Ovary (tissue), 9 donors: ENCODE data around the gene ANTXRL. TPM values are rescaled to one million over a fixed set of nuclear protein-coding genes. Genes with fewer than 3 reads are reported as not detected.
A peak's percentile ranks its signal among the peaks of the same experiment; 100 is the strongest.

ENCODE experiments used
- DNase-seq, 5 donors: peaks; one replicate each; pipeline ENCODE4 v3.0.0-alpha.2; 2019 to 2020
- H3K27ac ChIP-seq, 2 donors: fragments of 200-600 bp; one replicate each; pipeline versions ENCODE4 v1.5.1 to v1.8.0; 2019 to 2022
- H3K27me3 ChIP-seq: fragments of 200-600 bp; one replicate; pipeline ENCODE4 v1.8.0; 2022
- H3K36me3 ChIP-seq: fragments of 200-600 bp; sonication (generic); one replicate; pipeline ENCODE4 v1.5.1; 2019
- H3K4me1 ChIP-seq: one replicate; pipeline ENCODE4 v1.8.1; 2013; ENCODE audit warnings: mild to moderate bottlenecking, moderate library complexity; ENCODE audit not compliant: insufficient read depth
- H3K4me3 ChIP-seq: fragments of 200-600 bp; sonication (generic); one replicate; pipeline ENCODE4 v1.5.1; 2017
- H3K9me3 ChIP-seq, 2 donors: fragments of 200-600 bp in 1 of 2; sonication (generic) in 1 of 2; one replicate each; pipeline versions ENCODE4 v1.5.1 to v1.8.1; 2013 to 2019; ENCODE audit warnings: mild to moderate bottlenecking in 1 of 2, moderate library complexity in 1 of 2
- CTCF ChIP-seq, 3 donors: fragments of 450-650 bp in 2 of 3; fragments of 200-600 bp in 1 of 3; IDR thresholded peaks; one replicate each; pipeline versions ENCODE4 v1.5.1 to v1.8.0; 2016 to 2022; ENCODE audit warnings: antibody characterized with exemption in 3 of 3, mild to moderate bottlenecking in 1 of 3
- EP300 ChIP-seq: sonication (generic); formaldehyde crosslinking; IDR thresholded peaks from one replicate; pipeline ENCODE4 v1.6.1; 2017; ENCODE audit warnings: antibody characterized with exemption
- POLR2A ChIP-seq: fragments of 450-650 bp; IDR thresholded peaks from one replicate; pipeline ENCODE4 v1.6.1; 2017; ENCODE audit warnings: antibody characterized with exemption, mild to moderate bottlenecking, moderate library complexity
- WGBS, 3 donors: extraction: QIAGEN DNeasy Blood & Tissue Kit in 1 of 3; methylation state at CpG; one replicate each; pipeline versions ENCODE4 v1.1.5 to v1.1.7; 2013 to 2017; 5-methylcytosine and 5-hydroxymethylcytosine counted together
- intact Hi-C, 4 donors: fragments of 100-400 bp; cut with DNase I; formaldehyde crosslinking; loops; one replicate each; pipeline versions ENCODE4 v1.11.0 to v1.15.1; 2022 to 2023
- polyA plus RNA-seq, 2 donors: library from polyadenylated mRNA; stranded (reverse); fragments of 200-250 nt in 1 of 2; fragments of 350-450 nt in 1 of 2; fragmentation: Illumina TruSeq in 1 of 2; extraction: RNeasy Lipid Tissue Mini Kit (QIAGEN cat#74804) in 1 of 2; gene quantifications; one replicate each; pipeline ENCODE4 v1.2.3, GENCODE V29; 2013 to 2014
- total RNA-seq, 7 donors: library from RNA; depleted of rRNA in 2 of 7; stranded (reverse); fragments of >200 nt in 2 of 7; fragmentation: NEBNext Ultra II Directional in 3 of 7; extraction: Animal tissue kit (Norgen Biotek cat#: 25700) in 3 of 7; gene quantifications; one replicate each; pipeline versions ENCODE4 v1.1.0 to v1.2.4, GENCODE V29; 2016 to 2023
- donor health status: DM: no; HTN: no; CAD: no; lungs with moderate emphysema.
- donor health status: DM: no; HTN: no; CAD: no.
- donor health status: Bipolar disorder and iron deficiency.
- donor health status: DM: yes; HTN: yes; CAD: no.
- donor health status: DM: no; HTN: no; CAD: no.
- donor health status: DM: yes; HTN: yes; CAD: no.

The ANTXRL gene
- total and polyA plus RNA-seq, 9 donors, result 0.51 TPM; not detected in 8

GRCh38 chr10:46305986-46306385 lies 19.2 kb downstream of the ANTXRL start:
- no peak overlapping the region for H3K27ac ChIP-seq
- intact Hi-C loops, result no loop called here
- no peaks in the 10 kb centered on the region for H3K4me1 ChIP-seq
- TF ChIP-seq POLR2A (no peak), CTCF (IDR thresholded peaks at IDR 0.05) (no peak), EP300 (no peak)
- DNase-seq, result no peak
- no peaks in the 10 kb centered on the region for H3K27me3 ChIP-seq
- WGBS, 3 donors, result 93 to 100% (median 96%) methylated on average over 1 of the region's 1 CpG
- H3K9me3 ChIP-seq, result no peaks in the 10 kb centered on the region
- H3K4me3 ChIP-seq, result no peak overlapping the region
- H3K36me3 ChIP-seq, result no peaks in the 10 kb centered on the region

- WGBS, 3 donors, result 84 to 88% (median 86%) methylated on average over 5 of the region's 5 CpGs
- intact Hi-C loops, result no loop called here
- H3K36me3 ChIP-seq, result no peaks in the 10 kb centered on the region
Observed at GRCh38 chr10:46306516-46307184, 19.9 kb downstream of the ANTXRL start.

GRCh38 chr10:46307281-46308112 lies 20.7 kb downstream of the ANTXRL start:
- intact Hi-C loops, result no loop called here
- DNase-seq, result peak in 1 of 5 donors; percentile 8
- H3K4me3 ChIP-seq, result no peak overlapping the region
- TF ChIP-seq EP300 (no peak), CTCF (IDR thresholded peaks at IDR 0.05) (no peak), POLR2A (no peak)
- no peak overlapping the region for H3K27ac ChIP-seq
- H3K9me3 ChIP-seq, result no peaks in the 10 kb centered on the region
- H3K27me3 ChIP-seq, result no peaks in the 10 kb centered on the region
- 84 to 95% (median 92%) methylated on average over 10 of the region's 10 CpGs for WGBS, 3 donors
- no peaks in the 10 kb centered on the region for H3K4me1 ChIP-seq
- no peaks in the 10 kb centered on the region for H3K36me3 ChIP-seq

More at GRCh38 chr10:46306516-46307184, 19.9 kb downstream of the ANTXRL start:
- DNase-seq, result no peak
- TF ChIP-seq EP300, result no peak
- TF ChIP-seq POLR2A, result no peak
- TF ChIP-seq CTCF (IDR thresholded peaks at IDR 0.05), result no peak
- H3K27ac ChIP-seq, result no peak overlapping the region
- no peak overlapping the region for H3K4me3 ChIP-seq
- H3K27me3 ChIP-seq, result no peaks in the 10 kb centered on the region
- H3K4me1 ChIP-seq, result no peaks in the 10 kb centered on the region
- H3K9me3 ChIP-seq, result no peaks in the 10 kb centered on the region

- Histone ChIP-seq H3K36me3 (no peaks in the 10 kb centered on the region), H3K27me3 (no peaks in the 10 kb centered on the region), H3K4me1 (no peaks in the 10 kb centered on the region), H3K27ac (no peak overlapping the region), H3K4me3 (no peak overlapping the region), H3K9me3 (no peaks in the 10 kb centered on the region)
- 85 to 97% (median 90%) methylated on average over 4 of the region's 4 CpGs for WGBS, 3 donors
- intact Hi-C loops, result no loop called here
- TF ChIP-seq POLR2A, result no peak
- TF ChIP-seq CTCF (IDR thresholded peaks at IDR 0.05), result no peak
- TF ChIP-seq EP300, result no peak
- peak in 1 of 5 donors; percentile 18 for DNase-seq
Observed at GRCh38 chr10:46308113-46308415, 21.3 kb downstream of the ANTXRL start.
